CD14-positive monocyte (primary cell): Measurements from ENCODE around the gene KCNIP3. TPM values are rescaled to one million over a fixed set of nuclear protein-coding genes. Genes with fewer than 3 reads are reported as not detected.

Source experiments
- DNase-seq, 3 donors: peaks; one replicate each; pipeline ENCODE4 v3.0.0-alpha.2; 2011 to 2022
- H2AFZ ChIP-seq: 2 replicates; pipeline ENCODE4 v1.6.0; 2012; ENCODE audit warnings: mild to moderate bottlenecking, low read depth, low read length, inconsistent platforms; ENCODE audit not compliant: insufficient read depth, poor library complexity, severe bottlenecking
- H3K27ac ChIP-seq, 2 donors: 1 replicate in 1 of 2; 2 replicates in 1 of 2; pipeline ENCODE4 v1.5.1; 2012 to 2013; ENCODE audit warnings: low read length in 2 of 2, control low read depth in 1 of 2, inconsistent platforms in 1 of 2, low read depth in 1 of 2, mild to moderate bottlenecking in 1 of 2
- H3K27me3 ChIP-seq, 2 donors: one replicate each; pipeline versions ENCODE4 v1.6.0 to v1.6.1; 2011 to 2013; ENCODE audit warnings: low read length in 2 of 2; ENCODE audit not compliant: control insufficient read depth in 2 of 2, insufficient read depth in 2 of 2
- H3K36me3 ChIP-seq, 2 donors: replicated peaks in 1 of 2; 1 replicate in 1 of 2; 2 replicates in 1 of 2; pipeline versions ENCODE4 v1.5.1 to v1.6.1; 2012 to 2013; ENCODE audit warnings: low read length in 2 of 2, control low read depth in 1 of 2, inconsistent platforms in 1 of 2, mild to moderate bottlenecking in 1 of 2; ENCODE audit not compliant: insufficient read depth in 2 of 2, control insufficient read depth in 1 of 2
- H3K4me1 ChIP-seq, 2 donors: 1 replicate in 1 of 2; 2 replicates in 1 of 2; pipeline versions ENCODE4 v1.5.1 to v1.6.1; 2012 to 2013; ENCODE audit warnings: low read length in 2 of 2, control low read depth in 1 of 2, inconsistent platforms in 1 of 2, mild to moderate bottlenecking in 1 of 2, moderate library complexity in 1 of 2; ENCODE audit not compliant: insufficient read depth in 2 of 2, control insufficient read depth in 1 of 2
- H3K4me2 ChIP-seq: replicated peaks from 2 replicates; pipeline ENCODE3; 2012; ENCODE audit warnings: low read length, moderate library complexity, mild to moderate bottlenecking; ENCODE audit not compliant: poor library complexity, severe bottlenecking; ENCODE audit errors: extremely low read depth
- H3K4me3 ChIP-seq, 3 experiments: fragments of 200-600 bp in 1 of 3; sonication (generic) in 1 of 3; replicated peaks in 1 of 3; 1 replicate in 2 of 3; 2 replicates in 1 of 3; pipeline ENCODE4 v1.5.1; 2011 to 2013; ENCODE audit warnings: low read length in 3 of 3, mild to moderate bottlenecking in 3 of 3, control low read depth in 2 of 3, low read depth in 2 of 3, inconsistent platforms in 1 of 3, moderate library complexity in 1 of 3
- H3K79me2 ChIP-seq: 2 replicates; pipeline ENCODE4 v1.6.0; 2012; ENCODE audit warnings: mild to moderate bottlenecking, control low read depth, inconsistent platforms, low read length, moderate library complexity; ENCODE audit not compliant: insufficient read depth
- H3K9ac ChIP-seq: 2 replicates; pipeline ENCODE4 v1.6.0; 2017; ENCODE audit warnings: low read length, mild to moderate bottlenecking; ENCODE audit not compliant: insufficient read depth, poor library complexity, severe bottlenecking
- H3K9me3 ChIP-seq, 2 donors: replicated peaks in 1 of 2; 1 replicate in 1 of 2; 2 replicates in 1 of 2; pipeline versions ENCODE4 v1.5.1 to v1.6.1; 2012 to 2013; ENCODE audit warnings: low read length in 2 of 2, control low read depth in 1 of 2; ENCODE audit not compliant: control insufficient read depth in 1 of 2, insufficient read depth in 1 of 2
- H4K20me1 ChIP-seq: 2 replicates; pipeline ENCODE4 v1.6.0; 2012; ENCODE audit warnings: mild to moderate bottlenecking, low read length, control low read depth, moderate library complexity; ENCODE audit not compliant: insufficient read depth
- H3K27ac Mint-ChIP-seq, 7 donors: one replicate each; pipeline ENCODE4 v1.8.0; 2020; ENCODE audit warnings: mild to moderate bottlenecking in 7 of 7, mixed read lengths in 7 of 7, moderate library complexity in 6 of 7, inconsistent platforms in 2 of 7
- H3K27me3 Mint-ChIP-seq, 3 donors: one replicate each; pipeline ENCODE4 v1.8.0; 2021 to 2022; ENCODE audit warnings: low read depth in 3 of 3, mild to moderate bottlenecking in 3 of 3, mixed read lengths in 3 of 3, moderate library complexity in 3 of 3, inconsistent platforms in 1 of 3
- H3K36me3 Mint-ChIP-seq, 2 donors: one replicate each; pipeline ENCODE4 v1.8.0; 2020; ENCODE audit warnings: mixed read lengths in 2 of 2, inconsistent platforms in 1 of 2, mild to moderate bottlenecking in 1 of 2
- H3K4me1 Mint-ChIP-seq: one replicate; pipeline ENCODE4 v1.8.0; 2020; ENCODE audit warnings: mild to moderate bottlenecking, mixed read lengths
- H3K4me3 Mint-ChIP-seq, 2 donors: one replicate each; pipeline ENCODE4 v1.8.0; 2020; ENCODE audit warnings: mild to moderate bottlenecking in 2 of 2, mixed read lengths in 2 of 2, moderate library complexity in 1 of 2
- H3K9me3 Mint-ChIP-seq, 7 donors: one replicate each; pipeline ENCODE4 v1.8.0; 2020 to 2022; ENCODE audit warnings: mixed read lengths in 7 of 7, mild to moderate bottlenecking in 6 of 7, moderate library complexity in 6 of 7, inconsistent platforms in 2 of 7
- WGBS: methylation state at CpG from one replicate; pipeline ENCODE4 v1.1.5; 2013; ENCODE audit warnings: missing lambda C conversion rate; ENCODE audit not compliant: insufficient coverage; 5-methylcytosine and 5-hydroxymethylcytosine counted together
- intact Hi-C, 2 donors: fragments of 100-400 bp; cut with micrococcal nuclease; formaldehyde crosslinking; loops; one replicate each; pipeline versions ENCODE4 v1.15.0 to v1.15.1; 2023
- polyA plus RNA-seq, 3 donors: library from polyadenylated mRNA; depleted of rRNA in 1 of 3; unstranded in 2 of 3; stranded (reverse) in 1 of 3; fragments of 300-500 nt in 2 of 3; fragments of >200 nt in 1 of 3; fragmentation: Illumina TruSeq in 2 of 3; gene quantifications; 1 replicate in 2 of 3; 2 replicates in 1 of 3; pipeline ENCODE4 v1.2.3, GENCODE V29; 2012 to 2021
- TF ChIP-seq, protein P1 (sequence below): fragments of 200-600 bp; IDR thresholded peaks from one replicate; pipeline ENCODE4 v1.8.0; 2022; ENCODE audit warnings: antibody characterized with exemption, mild to moderate bottlenecking

The KCNIP3 gene
- polyA plus RNA-seq, 3 donors, result not detected

DNA sequence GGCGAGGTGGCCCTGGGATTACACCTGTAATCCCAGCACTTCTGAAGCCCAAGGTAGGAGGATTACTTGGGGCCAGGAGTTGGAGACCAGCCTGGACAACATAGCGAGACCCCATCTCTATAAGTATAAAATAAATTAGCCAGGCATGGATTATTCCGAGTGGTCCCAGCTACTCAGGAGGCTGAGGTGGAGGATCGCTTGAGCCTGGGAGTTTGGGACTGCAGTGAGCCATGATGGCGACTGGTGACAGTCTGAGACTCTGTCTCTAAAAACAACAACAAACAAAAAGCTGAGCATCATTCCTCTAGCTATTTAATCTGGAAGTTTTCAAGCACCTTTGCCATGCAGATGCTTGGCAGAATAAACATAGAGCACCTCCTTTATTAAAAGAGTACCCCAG lies 83.6 kb downstream of the KCNIP3 start:
- no peak overlapping the region for H3K4me3 Mint-ChIP-seq

DNA sequence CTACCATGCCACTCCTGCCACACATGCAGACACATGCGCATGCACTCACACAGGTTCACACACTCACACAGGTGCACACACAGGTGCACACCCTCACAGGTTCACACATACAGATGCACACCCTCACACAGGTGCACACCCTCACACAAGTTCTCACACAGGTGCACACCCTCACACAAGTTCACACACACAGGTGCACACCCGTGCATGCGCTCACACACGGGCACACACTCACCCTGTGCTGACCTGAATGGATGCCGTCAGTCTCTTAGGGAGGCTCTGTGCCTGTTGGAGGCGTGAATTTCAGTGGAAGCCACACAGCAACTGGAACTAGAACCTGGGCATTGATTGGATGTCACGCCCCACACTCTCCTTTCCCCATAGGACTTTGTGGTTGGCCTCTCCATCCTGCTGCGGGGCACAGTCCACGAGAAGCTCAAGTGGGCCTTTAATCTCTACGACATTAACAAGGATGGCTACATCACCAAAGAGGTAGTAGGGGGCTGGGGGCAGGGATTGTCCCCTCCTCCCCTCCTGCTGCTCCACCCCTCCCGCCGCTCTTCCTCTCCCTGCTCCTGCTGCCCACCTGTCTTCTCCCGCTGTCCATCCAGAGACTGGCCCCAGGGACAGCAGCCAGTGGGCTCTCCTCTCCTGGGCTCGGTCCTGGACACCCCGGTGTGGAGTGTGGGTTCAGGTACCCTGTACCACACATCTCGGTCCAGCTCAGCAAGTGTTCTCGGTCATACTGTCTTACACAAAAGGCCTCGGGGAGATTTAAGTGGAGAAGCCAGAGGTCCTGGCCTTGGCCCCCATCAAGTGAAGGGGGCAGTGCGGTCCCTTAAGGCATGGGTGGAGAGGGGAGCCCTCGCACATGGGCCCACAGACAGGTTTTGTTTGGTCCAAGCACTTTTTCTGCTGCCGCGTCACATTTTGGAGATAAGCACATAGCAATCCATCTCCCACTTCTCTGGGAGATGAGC lies 84.4 kb downstream of the KCNIP3 start:
- Histone ChIP-seq H2AFZ (no peak overlapping the region), H3K79me2 (no peaks in the 10 kb centered on the region), H4K20me1 (no peaks in the 10 kb centered on the region), H3K4me2 (no peak overlapping the region), H3K4me1 (no peaks in the 10 kb centered on the region), H3K9me3 (no peaks in the 10 kb centered on the region), H3K4me3 (no peak overlapping the region), H3K36me3 (no peaks in the 10 kb centered on the region), H3K27ac (no peak overlapping the region), H3K27me3 (no peaks in the 10 kb centered on the region), H3K9ac (no peak overlapping the region)
- DNase-seq, result no peak
- Mint-ChIP-seq H3K9me3 (peaks cover 0 to 2% (median 0%) of the 10 kb centered on the region in 7 donors), H3K27ac (no peak overlapping the region), H3K36me3 (no peaks in the 10 kb centered on the region), H3K4me1 (no peaks in the 10 kb centered on the region), H3K27me3 (peaks cover 0 to 5% (median 2%) of the 10 kb centered on the region in 3 donors), H3K4me3 (no peak overlapping the region)
- intact Hi-C loops, result no loop called here
- TF ChIP-seq, protein P1, sequence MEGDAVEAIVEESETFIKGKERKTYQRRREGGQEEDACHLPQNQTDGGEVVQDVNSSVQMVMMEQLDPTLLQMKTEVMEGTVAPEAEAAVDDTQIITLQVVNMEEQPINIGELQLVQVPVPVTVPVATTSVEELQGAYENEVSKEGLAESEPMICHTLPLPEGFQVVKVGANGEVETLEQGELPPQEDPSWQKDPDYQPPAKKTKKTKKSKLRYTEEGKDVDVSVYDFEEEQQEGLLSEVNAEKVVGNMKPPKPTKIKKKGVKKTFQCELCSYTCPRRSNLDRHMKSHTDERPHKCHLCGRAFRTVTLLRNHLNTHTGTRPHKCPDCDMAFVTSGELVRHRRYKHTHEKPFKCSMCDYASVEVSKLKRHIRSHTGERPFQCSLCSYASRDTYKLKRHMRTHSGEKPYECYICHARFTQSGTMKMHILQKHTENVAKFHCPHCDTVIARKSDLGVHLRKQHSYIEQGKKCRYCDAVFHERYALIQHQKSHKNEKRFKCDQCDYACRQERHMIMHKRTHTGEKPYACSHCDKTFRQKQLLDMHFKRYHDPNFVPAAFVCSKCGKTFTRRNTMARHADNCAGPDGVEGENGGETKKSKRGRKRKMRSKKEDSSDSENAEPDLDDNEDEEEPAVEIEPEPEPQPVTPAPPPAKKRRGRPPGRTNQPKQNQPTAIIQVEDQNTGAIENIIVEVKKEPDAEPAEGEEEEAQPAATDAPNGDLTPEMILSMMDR, result no peak
- WGBS, result 91% methylated on average over 7 of the region's 22 CpGs

More for the DNA sequence above, 83.6 kb downstream of the KCNIP3 start:
- H3K4me2 ChIP-seq, result no peak overlapping the region
- TF ChIP-seq, protein P1, result no peak
- H3K79me2 ChIP-seq, result no peaks in the 10 kb centered on the region
- no peaks in the 10 kb centered on the region for H4K20me1 ChIP-seq
- no peaks in the 10 kb centered on the region for H3K4me1 ChIP-seq
- H3K9me3 ChIP-seq, result no peaks in the 10 kb centered on the region
- no peak overlapping the region for H3K27ac ChIP-seq
- H3K9ac ChIP-seq, result no peak overlapping the region
- intact Hi-C loops, result no loop called here
- no CpG with 5 or more reads among the region's 5 CpGs for WGBS
- H3K4me1 Mint-ChIP-seq, result no peaks in the 10 kb centered on the region
- H3K27ac Mint-ChIP-seq, result no peak overlapping the region
- H3K4me3 ChIP-seq, result no peak overlapping the region
- H3K36me3 ChIP-seq, result no peaks in the 10 kb centered on the region
- H3K27me3 ChIP-seq, result no peaks in the 10 kb centered on the region
- H3K9me3 Mint-ChIP-seq, result peaks cover 0 to 2% (median 0%) of the 10 kb centered on the region in 7 donors
- no peak for DNase-seq
- peaks cover 0 to 3% (median 2%) of the 10 kb centered on the region in 3 donors for H3K27me3 Mint-ChIP-seq
- no peak overlapping the region for H2AFZ ChIP-seq
- no peaks in the 10 kb centered on the region for H3K36me3 Mint-ChIP-seq
